Panc1 (cell line): ENCODE measurements around the gene CFAP210.

Source experiments
- TF ChIP-seq, protein P1 (sequence below): fragments of 450-650 bp; IDR thresholded peaks from 2 replicates; pipeline ENCODE4 v1.5.1; 2017; ENCODE audit warnings: mild to moderate bottlenecking
- TF ChIP-seq, protein P2 (sequence below), 2 experiments: IDR thresholded peaks; 2 replicates each; pipeline ENCODE4 v1.6.1; 2011 to 2012; ENCODE audit warnings: low read depth in 2 of 2, control low read depth in 1 of 2, low read length in 1 of 2, mild to moderate bottlenecking in 1 of 2, moderate library complexity in 1 of 2; ENCODE audit not compliant: insufficient read depth in 1 of 2

DNA sequence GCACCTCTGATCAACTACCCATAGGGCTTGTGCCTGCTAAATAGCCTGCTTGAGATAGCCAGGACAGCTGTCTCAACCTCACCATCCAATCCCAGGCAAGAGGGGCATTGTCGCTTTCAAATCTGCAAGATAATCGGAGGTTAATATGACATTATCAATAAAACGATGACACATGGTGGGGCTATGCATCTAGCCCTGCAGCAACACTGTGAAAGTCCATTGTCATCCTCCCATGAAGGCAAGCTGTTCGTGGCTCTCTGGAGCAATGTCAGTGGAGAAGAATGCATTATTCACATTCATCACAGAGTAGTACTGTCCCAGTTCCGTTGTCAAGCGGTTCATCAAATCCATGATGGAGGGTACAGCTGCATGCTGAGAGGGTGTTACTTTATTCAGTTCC lies 20.5 kb upstream of the CFAP210 start:
- TF ChIP-seq, protein P1, sequence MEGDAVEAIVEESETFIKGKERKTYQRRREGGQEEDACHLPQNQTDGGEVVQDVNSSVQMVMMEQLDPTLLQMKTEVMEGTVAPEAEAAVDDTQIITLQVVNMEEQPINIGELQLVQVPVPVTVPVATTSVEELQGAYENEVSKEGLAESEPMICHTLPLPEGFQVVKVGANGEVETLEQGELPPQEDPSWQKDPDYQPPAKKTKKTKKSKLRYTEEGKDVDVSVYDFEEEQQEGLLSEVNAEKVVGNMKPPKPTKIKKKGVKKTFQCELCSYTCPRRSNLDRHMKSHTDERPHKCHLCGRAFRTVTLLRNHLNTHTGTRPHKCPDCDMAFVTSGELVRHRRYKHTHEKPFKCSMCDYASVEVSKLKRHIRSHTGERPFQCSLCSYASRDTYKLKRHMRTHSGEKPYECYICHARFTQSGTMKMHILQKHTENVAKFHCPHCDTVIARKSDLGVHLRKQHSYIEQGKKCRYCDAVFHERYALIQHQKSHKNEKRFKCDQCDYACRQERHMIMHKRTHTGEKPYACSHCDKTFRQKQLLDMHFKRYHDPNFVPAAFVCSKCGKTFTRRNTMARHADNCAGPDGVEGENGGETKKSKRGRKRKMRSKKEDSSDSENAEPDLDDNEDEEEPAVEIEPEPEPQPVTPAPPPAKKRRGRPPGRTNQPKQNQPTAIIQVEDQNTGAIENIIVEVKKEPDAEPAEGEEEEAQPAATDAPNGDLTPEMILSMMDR = no peak
- TF ChIP-seq, protein P2, sequence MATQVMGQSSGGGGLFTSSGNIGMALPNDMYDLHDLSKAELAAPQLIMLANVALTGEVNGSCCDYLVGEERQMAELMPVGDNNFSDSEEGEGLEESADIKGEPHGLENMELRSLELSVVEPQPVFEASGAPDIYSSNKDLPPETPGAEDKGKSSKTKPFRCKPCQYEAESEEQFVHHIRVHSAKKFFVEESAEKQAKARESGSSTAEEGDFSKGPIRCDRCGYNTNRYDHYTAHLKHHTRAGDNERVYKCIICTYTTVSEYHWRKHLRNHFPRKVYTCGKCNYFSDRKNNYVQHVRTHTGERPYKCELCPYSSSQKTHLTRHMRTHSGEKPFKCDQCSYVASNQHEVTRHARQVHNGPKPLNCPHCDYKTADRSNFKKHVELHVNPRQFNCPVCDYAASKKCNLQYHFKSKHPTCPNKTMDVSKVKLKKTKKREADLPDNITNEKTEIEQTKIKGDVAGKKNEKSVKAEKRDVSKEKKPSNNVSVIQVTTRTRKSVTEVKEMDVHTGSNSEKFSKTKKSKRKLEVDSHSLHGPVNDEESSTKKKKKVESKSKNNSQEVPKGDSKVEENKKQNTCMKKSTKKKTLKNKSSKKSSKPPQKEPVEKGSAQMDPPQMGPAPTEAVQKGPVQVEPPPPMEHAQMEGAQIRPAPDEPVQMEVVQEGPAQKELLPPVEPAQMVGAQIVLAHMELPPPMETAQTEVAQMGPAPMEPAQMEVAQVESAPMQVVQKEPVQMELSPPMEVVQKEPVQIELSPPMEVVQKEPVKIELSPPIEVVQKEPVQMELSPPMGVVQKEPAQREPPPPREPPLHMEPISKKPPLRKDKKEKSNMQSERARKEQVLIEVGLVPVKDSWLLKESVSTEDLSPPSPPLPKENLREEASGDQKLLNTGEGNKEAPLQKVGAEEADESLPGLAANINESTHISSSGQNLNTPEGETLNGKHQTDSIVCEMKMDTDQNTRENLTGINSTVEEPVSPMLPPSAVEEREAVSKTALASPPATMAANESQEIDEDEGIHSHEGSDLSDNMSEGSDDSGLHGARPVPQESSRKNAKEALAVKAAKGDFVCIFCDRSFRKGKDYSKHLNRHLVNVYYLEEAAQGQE (IDR thresholded peaks at IDR 0.05; ENCODE audit: insufficient read depth in 1 of 2, low read depth in 2 of 2, low read length in 1 of 2) = no peak
